Measurements from ENCODE around the gene PDE4D. TPM values are rescaled to one million over a fixed set of nuclear protein-coding genes. Genes with fewer than 3 reads are reported as not detected.

The PDE4D gene
- total RNA-seq, 1 donor from 2014 or later: 28.2 TPM

- peak overlapping the region; percentile 46 for H3K27ac Mint-ChIP-seq
- ATAC-seq (ENCODE audit: low read depth) (peak; percentile 92), DNase-seq (no peak)
- H3K27me3 Mint-ChIP-seq: no peaks in the 10 kb centered on the region
- H3K4me3 Mint-ChIP-seq: peak overlapping the region; percentile 24
- peaks cover 19% of the 10 kb centered on the region for H3K4me1 Mint-ChIP-seq
- POLR2A ChIA-PET: interaction anchor here (0.6 to 0.8 kb wide), 4 partner anchors 23 to 1075 kb away, joined by 3 to 13 read pairs (median 8); no protein-coding TSS in a partner anchor
- intact Hi-C loops (cut with micrococcal nuclease): no loop called here
- no peaks in the 10 kb centered on the region for H3K36me3 Mint-ChIP-seq (ENCODE audit: low read depth)
- no peaks in the 10 kb centered on the region for H3K9me3 Mint-ChIP-seq
- CTCF ChIA-PET: no interaction called here
- no peak for TF ChIP-seq CTCF (IDR thresholded peaks at IDR 0.05)
These were observed 556.3 kb downstream of the PDE4D start for GRCh38 chr5:59337240-59337639.

GRCh38 chr5:59335544-59335943, 558.0 kb downstream of the PDE4D start:
- peaks cover 19% of the 10 kb centered on the region for H3K4me1 Mint-ChIP-seq
- H3K27ac Mint-ChIP-seq: no peak overlapping the region
- intact Hi-C loops (cut with micrococcal nuclease): no loop called here
- DNase-seq (no peak), ATAC-seq (ENCODE audit: low read depth) (no peak)
- no peak for TF ChIP-seq CTCF (IDR thresholded peaks at IDR 0.05)
- H3K27me3 Mint-ChIP-seq: no peaks in the 10 kb centered on the region
- no peaks in the 10 kb centered on the region for H3K36me3 Mint-ChIP-seq (ENCODE audit: low read depth)
- H3K9me3 Mint-ChIP-seq: no peaks in the 10 kb centered on the region
- ChIA-PET CTCF (no interaction called here), POLR2A (no interaction called here)
- H3K4me3 Mint-ChIP-seq: no peak overlapping the region

DNA sequence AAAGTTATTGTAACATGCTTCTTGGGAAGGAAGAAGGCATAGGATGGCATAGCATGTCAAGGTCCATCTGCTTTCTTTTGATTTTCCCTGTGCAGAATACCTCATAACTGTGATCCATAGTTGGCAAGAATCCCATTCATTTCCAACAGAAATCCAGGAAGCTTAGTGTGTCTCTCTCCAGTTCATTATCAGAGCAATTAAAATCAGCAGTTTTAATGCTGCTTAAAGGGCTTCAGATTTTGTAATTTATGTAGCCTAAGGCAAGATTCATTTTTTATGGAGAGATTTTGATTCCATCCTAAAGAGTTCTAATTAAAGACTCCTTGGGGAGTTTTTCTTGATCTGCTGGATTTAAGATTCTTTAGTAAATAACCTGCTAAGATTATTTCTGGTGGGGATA, 560.1 kb downstream of the PDE4D start:
- Mint-ChIP-seq H3K27me3 (no peaks in the 10 kb centered on the region), H3K4me3 (no peak overlapping the region), H3K36me3 (ENCODE audit: low read depth) (no peaks in the 10 kb centered on the region), H3K4me1 (peaks cover 19% of the 10 kb centered on the region), H3K27ac (no peak overlapping the region), H3K9me3 (no peaks in the 10 kb centered on the region)
- DNase-seq (no peak), ATAC-seq (ENCODE audit: low read depth) (no peak)
- ChIA-PET CTCF (interaction anchor here (1.5 kb wide), 1 partner anchor 47 kb away, joined by 3 read pairs; no protein-coding TSS in a partner anchor), POLR2A (no interaction called here)
- no peak for TF ChIP-seq CTCF (IDR thresholded peaks at IDR 0.05)
- intact Hi-C loops (cut with micrococcal nuclease): no loop called here

DNA sequence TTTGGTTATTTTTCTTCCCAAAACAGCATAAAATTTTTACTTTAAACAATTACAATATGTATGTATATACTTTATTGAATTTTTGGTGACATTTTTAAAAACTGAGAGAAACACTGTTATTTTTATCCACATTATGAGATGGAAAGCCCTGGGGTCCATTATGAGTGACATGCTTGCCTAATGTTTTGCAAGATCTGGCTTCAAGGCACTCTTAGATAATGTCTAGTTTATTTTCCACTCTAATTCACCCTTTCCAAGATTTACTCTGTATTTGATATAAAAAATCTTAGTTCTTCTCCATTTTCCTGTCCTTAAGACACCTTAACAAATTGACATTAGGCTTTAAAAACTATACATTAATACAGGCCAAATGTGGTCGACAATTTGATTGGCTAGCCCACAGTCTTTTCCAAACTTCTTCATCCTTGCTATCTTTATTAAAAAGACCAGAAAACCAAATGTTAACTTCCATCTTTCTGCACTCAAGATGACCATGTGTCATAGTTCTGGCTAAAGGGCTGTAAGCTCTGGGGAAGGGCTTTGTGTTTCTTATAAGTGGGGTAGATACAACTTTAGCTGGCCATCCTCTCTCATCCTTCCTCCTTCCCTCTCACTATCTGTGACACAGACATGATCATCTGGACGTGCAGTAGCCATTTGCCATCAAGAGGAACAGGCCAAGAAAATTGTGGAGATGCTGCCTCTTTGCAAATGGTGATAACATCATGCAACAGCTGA, 561.1 kb downstream of the PDE4D start:
- intact Hi-C loops (cut with micrococcal nuclease): no loop called here
- Mint-ChIP-seq H3K4me1 (peaks cover 10% of the 10 kb centered on the region), H3K27me3 (no peaks in the 10 kb centered on the region), H3K27ac (no peak overlapping the region), H3K9me3 (no peaks in the 10 kb centered on the region), H3K36me3 (ENCODE audit: low read depth) (no peaks in the 10 kb centered on the region), H3K4me3 (no peak overlapping the region)
- DNase-seq: no peak
- ChIA-PET POLR2A (no interaction called here), CTCF (no interaction called here)
- ATAC-seq (ENCODE audit: low read depth): no peak
- no peak for TF ChIP-seq CTCF (IDR thresholded peaks at IDR 0.05)

DNA sequence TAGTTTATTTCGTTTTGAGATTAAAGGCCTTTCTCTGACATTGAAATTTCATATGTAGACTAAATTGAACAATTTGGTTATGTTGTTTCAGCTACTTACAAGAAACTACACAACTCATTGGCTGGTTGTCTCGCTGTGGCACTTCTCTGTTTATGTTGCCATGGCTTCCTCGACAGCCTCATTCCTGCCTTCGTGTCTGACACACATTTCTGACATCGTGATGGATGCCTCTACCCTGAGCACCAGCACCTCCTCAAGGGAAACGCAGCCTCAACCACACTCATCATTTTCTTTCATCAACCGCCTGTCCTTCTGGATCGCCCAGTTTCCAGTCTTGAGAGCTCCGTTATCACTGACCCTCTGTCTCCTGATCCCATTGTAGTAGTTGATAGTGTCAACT, 562.8 kb downstream of the PDE4D start:
- CTCF ChIA-PET: no interaction called here
- Mint-ChIP-seq H3K27ac (no peak overlapping the region), H3K36me3 (ENCODE audit: low read depth) (no peaks in the 10 kb centered on the region), H3K27me3 (no peaks in the 10 kb centered on the region), H3K9me3 (no peaks in the 10 kb centered on the region), H3K4me3 (no peak overlapping the region), H3K4me1 (no peaks in the 10 kb centered on the region)
- TF ChIP-seq CTCF (IDR thresholded peaks at IDR 0.05): no peak
- intact Hi-C loops (cut with micrococcal nuclease): no loop called here
- ATAC-seq (ENCODE audit: low read depth) (no peak), DNase-seq (no peak)
- POLR2A ChIA-PET: no interaction called here
